Esophagus muscularis mucosa (tissue), 4 donors: Measurements from ENCODE around the gene TBCD.

Experiments
- EP300 ChIP-seq: sonication (generic); formaldehyde crosslinking; IDR thresholded peaks from one replicate; pipeline ENCODE4 v1.6.1; 2017; ENCODE audit warnings: antibody characterized with exemption
- POLR2A ChIP-seq: fragments of 450-650 bp; IDR thresholded peaks from one replicate; pipeline ENCODE4 v1.6.1; 2017; ENCODE audit warnings: antibody characterized with exemption, moderate library complexity, mild to moderate bottlenecking, low read depth
- POLR2AphosphoS5 ChIP-seq, 2 donors: sonication (generic); formaldehyde crosslinking; IDR thresholded peaks; one replicate each; pipeline ENCODE4 v1.6.1; 2017; ENCODE audit warnings: antibody characterized with exemption in 2 of 2
- TF ChIP-seq, protein P1 (sequence below), 3 experiments: fragments of 200-600 bp in 2 of 3; fragments of 450-650 bp in 1 of 3; sonication (generic) in 2 of 3; IDR thresholded peaks; one replicate each; pipeline ENCODE4 v1.5.1; 2017 to 2019; ENCODE audit warnings: antibody characterized with exemption in 3 of 3, mild to moderate bottlenecking in 2 of 3, moderate library complexity in 1 of 3

DNA sequence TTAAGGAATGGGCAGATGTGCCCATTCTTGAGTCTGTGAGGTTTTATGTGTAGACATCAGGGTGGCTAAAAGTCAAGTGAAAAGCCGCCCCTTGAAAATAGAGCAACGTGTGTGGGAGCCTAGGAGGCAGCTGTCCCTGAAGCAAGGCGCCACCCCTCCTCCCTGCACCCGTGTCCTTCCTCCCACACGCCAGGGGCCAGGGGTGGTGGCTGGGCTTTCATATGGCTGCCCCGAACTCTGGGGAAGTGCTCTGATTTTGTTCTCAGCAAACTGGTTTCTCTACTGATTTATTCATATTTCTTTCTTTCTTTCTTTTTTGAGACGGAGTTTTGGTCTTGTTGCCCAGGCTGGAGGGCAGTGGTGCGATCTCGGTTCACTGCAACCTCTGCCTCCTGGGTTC is 83.3 kb downstream of the TBCD start:
- TF ChIP-seq, protein P1, sequence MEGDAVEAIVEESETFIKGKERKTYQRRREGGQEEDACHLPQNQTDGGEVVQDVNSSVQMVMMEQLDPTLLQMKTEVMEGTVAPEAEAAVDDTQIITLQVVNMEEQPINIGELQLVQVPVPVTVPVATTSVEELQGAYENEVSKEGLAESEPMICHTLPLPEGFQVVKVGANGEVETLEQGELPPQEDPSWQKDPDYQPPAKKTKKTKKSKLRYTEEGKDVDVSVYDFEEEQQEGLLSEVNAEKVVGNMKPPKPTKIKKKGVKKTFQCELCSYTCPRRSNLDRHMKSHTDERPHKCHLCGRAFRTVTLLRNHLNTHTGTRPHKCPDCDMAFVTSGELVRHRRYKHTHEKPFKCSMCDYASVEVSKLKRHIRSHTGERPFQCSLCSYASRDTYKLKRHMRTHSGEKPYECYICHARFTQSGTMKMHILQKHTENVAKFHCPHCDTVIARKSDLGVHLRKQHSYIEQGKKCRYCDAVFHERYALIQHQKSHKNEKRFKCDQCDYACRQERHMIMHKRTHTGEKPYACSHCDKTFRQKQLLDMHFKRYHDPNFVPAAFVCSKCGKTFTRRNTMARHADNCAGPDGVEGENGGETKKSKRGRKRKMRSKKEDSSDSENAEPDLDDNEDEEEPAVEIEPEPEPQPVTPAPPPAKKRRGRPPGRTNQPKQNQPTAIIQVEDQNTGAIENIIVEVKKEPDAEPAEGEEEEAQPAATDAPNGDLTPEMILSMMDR (IDR thresholded peaks at IDR 0.05) = no peak
- TF ChIP-seq EP300 = no peak
- no peak for TF ChIP-seq POLR2A
- no peak for TF ChIP-seq POLR2AphosphoS5 (IDR thresholded peaks at IDR 0.05)
